HG03139 (cell line): ENCODE results near the gene AIFM1.
A peak's percentile ranks its signal among the peaks of the same experiment; 100 is the strongest.

Experiments
- ATAC-seq: cut with Tn5 transposase; IDR thresholded peaks from one replicate; pipeline ENCODE4 v1.9.1; 2021; ENCODE audit not compliant: unreplicated experiment

Gene AIFM1

DNA sequence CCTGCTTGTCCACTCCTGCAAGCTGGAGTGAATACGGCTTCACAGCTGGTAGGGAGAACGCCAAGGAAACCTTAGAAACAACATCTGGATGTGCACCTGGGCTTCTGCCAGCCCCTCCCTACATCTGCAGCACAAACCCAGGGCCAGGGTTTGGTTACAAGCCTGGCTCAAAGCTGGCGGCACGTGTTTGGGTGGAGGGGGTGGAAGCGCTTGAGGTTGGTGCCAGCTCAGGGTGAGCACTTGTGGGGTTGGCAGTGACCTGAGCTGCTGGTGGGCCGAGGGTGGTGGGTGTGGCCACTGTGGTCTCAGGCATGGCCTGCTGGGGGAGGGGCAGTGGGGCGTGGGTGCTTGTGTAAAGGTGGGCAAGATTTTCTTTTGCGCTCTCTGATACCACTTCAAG, 70.9 kb downstream of the AIFM1 start:
- no peak for ATAC-seq

DNA sequence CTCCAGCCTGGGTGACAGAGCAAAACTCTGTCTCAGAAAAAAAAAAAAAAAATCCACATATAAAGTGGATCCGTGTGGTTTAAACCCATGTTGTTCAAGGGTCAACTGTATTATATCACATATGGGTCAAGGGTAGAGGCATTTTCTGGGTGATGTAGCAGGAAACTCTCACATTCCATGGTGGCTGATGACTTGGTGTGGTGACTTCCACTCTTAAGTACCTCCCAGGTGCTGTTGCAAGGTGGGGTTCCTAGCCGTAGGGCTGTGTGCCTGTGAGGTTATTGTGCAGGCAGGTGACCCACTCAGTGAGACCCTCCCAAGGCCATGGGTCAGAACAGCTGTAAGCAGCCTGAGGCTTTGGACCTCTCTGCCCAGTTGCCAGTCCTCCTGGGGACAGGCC, 72.4 kb downstream of the AIFM1 start:
- no peak for ATAC-seq

DNA sequence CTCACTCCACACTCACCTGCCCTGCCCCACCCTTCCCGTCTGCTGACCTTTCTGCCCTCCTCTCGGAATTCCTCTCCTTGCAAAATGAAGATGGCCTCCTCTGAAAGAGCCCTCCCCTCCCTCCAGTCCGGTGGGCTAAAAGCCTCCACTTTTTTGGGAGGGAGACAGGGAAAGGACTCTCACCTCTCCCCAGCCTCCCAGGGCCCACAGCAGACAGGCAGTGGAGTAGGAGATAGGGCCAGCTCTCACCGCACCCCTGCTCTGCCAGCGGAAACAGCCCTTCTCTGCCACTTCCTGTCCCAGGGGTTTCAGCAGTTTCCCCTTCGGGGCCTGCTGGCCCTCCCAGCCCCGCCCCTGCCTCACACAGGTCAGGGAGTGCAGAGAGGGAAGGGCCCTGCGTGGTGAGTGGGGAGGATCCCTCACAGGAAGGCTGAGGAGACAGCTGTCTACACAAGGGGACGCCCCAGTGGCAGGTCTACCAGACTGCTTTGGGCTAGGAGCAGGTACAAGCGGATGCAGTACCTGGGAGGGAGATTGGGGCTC, 73.6 kb downstream of the AIFM1 start:
- ATAC-seq = peak; percentile 99

DNA sequence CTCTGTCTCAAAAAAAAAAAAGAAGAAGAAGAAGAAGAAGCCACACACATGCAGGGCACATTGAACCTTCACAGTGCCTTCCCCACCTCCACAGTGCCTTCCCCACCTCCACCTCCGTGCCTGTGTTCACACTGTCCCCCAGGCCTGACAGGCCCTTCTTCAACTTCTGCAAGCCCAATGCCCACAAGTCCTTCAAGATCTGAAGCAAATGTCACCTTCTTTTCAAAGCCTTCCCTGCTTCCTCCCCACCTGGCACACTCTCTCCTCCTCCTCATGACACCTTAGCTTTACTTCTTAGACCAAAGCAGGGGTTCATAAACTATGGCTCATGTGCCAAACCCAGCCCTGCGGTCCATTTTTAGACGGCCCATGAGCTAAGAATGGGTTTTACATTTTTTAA, 75.3 kb downstream of the AIFM1 start:
- no peak for ATAC-seq

DNA sequence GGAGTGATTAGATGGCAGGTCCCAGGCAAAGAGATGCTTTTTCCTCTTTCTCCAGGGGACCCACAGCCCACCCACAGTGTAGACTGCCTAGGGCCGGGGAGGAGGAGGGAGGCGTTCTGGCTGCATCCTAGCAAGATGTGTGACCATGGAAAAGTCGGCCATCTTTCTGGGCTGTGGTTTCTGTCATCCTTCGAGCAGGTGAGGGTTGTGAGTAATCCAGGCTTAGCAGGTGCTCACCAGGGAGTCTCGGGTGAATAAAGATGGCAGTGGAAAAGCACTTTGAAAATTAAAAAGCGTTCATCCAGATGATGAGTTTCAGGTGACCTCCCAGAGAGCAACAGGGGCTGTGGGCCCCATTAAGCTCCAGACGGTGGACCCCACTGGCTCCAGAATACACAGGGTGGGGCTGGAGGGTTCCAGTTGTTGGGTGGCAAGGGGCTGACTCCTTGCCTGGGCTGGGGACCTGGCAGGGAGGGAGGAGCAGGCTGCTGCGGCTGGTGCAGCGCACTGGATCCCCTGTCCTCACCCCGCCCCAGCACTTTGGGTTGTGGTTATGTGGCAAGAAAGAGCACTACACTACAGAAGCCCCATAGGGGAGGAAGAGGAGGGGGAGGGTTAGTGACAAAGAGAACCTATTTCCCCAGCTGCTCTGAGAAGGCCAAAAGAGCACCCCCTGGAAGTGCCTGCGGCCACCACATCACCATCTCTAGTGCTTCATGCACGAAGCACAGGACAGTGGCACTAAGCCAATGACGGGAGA, 79.0 kb downstream of the AIFM1 start:
- peak; percentile 48 for ATAC-seq

DNA sequence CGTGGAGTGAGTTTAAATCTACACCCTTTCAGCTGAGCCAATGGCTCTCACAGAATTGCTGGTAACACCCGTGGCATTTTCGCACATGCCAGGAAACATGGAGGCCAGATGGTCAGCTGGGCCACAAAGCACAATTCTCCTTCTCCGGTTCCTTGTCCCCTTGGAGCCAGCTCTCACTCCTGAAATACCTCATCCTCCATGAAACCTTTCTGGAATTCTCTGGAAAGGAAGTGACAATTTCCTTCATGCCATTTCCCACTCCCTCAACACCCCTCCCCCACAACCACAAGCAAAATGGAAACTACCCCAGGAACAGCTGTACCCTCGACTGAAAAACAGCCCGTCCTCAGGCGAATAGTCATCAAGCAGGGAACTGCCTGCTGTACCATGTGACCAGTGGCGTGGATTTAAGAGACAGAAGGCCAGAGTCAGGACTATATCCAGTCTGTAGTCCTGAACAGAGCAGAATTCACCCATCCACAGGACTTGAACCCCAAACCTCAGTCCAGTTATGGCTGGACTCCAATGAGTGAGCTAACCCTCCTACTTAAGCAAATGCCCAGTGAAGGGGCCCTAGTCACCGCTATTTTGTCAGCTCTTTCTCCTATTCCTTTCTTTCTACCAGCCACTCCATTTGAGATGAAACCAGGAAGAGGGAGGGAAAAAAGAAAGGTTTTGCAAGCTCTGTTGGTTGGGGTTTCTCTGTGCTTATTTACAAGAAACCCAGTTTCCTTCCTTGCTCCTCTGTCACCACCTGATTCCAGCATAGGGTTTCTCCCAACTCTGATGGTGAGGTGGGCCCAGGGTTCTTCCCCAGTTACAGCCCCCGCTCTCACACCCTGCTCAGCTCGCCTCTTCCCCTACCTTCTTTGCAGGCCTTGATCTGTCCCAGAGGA, 79.8 kb downstream of the AIFM1 start:
- ATAC-seq = no peak

DNA sequence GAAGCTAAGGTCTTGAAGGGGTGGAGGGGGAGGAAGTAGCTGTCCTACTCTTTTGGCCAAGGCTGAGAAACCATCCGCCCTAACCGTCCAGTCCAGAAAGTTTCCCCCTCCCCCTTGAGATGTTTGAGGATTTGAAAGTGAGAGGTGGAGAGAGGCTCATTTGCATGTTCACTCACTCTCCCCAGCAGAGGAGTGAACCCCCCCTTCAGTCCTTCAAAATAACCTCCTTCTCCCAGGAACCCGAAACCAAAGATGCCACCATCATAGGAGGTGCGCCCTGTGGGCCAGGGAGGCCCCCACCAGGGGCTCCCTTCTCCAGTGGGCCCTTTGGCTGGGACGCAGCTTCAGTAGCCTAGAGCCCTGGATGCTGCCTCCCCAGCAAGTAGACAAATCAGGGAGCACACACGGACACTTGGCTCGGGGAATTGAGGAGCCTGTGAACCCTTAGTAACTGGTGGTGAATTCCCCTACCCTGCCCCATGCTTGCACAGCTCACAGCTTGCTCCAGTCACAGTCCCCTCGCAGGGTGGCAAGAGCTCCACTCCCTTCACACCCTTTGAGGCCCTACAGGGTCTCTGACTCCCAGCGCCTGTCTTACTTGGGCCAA, 80.9 kb downstream of the AIFM1 start:
- peak; percentile 30 for ATAC-seq

DNA sequence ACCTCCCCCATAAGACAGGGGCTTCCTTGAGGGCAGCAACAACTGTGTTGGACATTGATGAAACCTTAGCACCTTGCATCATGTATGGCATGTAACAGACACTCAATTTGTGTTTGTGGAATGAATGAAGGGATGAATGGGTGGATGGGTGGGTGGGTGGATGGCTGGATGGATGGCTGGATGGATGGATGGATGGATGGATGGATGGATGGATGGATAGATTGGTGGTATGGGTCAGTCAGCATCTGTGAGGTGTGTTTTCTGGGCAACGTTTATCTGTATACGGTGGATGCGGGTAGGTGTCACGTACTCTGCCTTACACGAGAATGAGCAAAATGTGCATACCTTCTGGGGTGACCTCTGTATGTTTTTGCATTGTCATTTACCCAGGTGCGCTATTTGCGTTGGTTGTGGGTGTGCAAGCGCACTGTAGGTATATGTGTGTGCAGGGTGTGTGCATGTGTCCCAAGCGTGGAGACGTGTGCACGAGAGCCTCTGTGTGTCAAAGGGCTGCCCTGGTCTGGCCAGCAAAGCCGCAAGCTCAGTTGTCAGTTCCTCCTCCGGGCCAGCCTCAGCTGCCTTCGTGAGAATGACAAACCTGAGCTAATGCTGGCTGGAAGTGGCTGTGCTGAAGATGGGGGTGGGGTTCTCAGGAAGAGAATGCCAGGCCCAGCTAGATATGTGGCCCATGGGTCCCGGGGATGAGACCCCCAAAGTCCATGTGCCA, 81.8 kb downstream of the AIFM1 start:
- ATAC-seq = no peak

DNA sequence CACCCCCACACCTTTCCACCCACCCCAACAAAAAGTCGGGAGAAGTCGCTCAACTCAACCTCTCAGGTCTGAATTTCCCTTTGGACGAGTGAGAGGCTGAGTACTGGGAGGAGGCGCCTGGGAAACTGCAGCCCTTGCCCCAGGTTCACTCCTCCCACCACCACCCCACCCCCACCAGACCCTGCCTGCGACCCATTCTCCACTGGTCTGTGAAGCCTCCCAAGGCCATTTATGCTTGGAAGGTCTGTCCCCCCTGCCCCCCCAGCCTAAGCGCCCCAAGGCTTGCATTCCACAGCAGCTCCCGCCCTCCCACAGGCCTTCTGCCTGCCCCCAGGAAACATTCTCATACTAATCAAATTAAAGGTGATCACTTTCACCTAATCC, 82.5 kb downstream of the AIFM1 start:
- no peak for ATAC-seq

DNA sequence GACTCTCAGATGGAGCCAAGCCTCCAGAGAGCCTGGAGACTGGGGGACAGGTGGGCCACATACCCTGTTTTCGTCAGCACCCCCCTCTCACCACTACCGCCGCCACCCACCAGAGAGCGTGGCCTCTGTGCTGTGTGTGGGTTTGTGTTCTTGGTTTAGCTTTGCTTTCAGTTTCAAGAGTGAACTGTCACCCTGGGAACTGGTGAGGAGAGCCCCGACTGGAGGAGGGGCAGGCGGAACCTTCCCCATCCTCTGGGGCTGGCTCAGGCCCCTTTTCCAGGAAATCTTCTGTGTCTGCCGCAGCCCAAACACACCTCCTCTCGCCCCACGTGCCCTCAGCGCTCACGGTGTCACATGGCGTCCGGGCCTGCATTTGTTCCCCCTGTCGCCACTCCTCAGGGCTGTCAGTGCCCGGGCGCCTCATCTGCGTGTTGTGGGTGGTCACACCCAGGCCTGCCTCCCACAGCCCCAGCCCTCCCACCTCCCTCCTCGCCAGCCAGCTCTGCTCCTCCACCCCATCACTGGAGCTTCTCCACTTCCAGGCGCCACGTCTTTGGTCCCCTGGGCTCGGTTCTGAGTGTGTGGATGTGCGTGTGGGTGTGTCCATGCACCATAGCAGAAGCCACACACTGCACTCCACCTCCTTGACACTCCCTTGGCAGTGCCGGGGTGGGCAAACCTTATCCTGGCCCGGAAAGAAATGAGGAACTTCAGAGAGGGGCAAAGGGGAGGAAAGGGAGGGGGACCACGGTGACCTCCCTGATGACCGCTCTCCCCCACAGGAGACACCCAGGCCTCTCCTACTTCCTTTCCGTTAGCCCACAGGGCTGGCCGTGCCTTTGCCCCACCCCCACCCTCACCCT, 83.2 kb downstream of the AIFM1 start:
- no peak for ATAC-seq

DNA sequence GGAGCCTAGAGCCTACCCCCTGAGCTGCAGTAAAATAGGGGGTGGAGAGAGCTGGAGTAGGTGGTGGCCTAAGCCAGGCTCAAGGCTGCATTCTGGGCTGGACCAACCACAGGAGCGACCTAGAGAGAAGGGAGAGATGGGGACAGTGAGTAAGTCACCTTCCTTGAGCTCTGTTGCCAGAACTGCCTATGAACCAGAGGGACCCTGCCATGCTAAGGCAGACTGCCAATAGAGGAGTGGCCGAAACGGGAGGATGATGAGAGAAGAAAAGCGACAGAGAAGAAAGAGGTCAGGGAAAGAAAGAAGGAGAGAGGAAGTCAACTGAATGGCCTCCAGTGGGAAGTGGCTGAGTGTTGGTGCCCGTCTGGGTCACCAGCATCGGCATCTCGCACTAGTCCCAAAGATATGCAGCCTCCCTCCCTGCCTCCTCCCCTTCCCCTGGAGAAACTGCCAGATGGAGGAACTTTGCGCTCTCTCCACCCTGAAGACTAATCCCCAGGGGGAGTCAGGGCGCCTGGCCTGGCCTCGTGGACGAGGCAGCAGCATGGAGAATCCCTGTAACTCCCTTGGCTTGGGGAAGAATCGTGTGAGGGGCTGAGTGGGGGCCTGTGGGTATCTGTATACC, 84.1 kb downstream of the AIFM1 start:
- ATAC-seq = no peak

DNA sequence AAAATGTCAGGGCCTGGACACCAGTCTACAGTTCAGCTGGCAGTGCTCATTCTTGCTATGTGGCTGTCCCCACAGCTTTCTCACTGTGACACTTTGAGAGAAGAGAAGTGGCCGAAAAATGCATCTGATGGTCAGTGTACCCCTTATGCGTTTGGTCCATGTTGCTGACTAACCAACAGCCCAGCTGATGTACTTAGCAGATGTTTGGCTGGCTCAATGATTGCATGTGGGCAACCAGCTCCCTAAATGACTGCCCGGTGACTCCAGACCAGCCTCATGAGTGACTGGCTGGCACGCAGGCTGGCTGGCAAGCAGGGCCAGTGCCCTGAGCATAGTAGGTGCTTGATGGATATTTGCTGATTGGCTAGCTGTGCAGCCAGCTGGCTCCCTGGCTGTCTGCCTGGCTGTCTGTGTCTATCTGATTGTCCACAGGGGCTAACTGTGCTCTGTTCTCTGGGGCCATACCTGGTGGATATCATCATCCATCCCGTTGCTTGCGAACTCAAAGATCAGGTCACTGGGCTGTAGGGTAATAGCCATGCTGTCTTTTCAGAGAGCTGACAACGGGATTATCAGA, 84.8 kb downstream of the AIFM1 start:
- no peak for ATAC-seq

DNA sequence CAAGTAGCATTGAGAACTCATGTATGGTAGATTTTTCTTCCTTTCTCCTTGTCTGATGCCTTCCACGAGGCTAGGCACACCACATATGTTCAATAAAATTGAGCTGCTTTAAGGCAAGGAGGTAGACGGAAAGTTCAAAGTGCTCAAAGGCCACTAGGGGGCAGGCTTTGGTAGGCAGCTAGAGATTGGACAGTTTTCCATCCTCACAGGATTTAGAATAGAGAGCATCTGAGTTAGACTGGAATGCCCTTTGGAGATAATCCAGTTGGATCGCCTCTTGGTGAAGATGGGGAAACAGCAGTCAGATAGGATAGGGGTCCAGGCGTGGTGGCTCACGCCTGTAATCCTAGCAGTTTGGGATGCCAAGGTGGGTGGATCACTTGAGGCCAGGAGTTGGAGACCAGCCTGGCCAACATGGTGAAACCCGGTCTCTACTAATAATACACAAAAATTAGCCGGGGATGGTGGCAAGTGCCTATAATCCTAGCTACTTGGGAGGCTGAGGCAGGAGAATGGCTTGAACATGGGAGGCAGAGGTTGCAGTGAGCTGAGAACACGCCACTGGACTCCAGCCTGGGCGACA, 85.7 kb downstream of the AIFM1 start:
- ATAC-seq = no peak
